Neural crest cell (in vitro differentiated cells): Measurements from ENCODE around the gene PPFIA3. TPM values are rescaled to one million over a fixed set of nuclear protein-coding genes. Genes with fewer than 3 reads are reported as not detected.
A peak's percentile ranks its signal among the peaks of the same experiment; 100 is the strongest.

Experiments used
- DNase-seq: peaks from one replicate; pipeline ENCODE4 v3.0.0; 2021; ENCODE audit warnings: low read depth, mixed read lengths, low spot score
- H3K27ac Mint-ChIP-seq: one replicate; pipeline ENCODE4 v1.8.0; 2021; ENCODE audit warnings: mild to moderate bottlenecking, mixed read lengths; ENCODE audit not compliant: unreplicated experiment
- H3K27me3 Mint-ChIP-seq: 2 replicates; pipeline ENCODE4 v1.8.0; 2021; ENCODE audit warnings: low read depth, mild to moderate bottlenecking, mixed read lengths
- H3K36me3 Mint-ChIP-seq: 2 replicates; pipeline ENCODE4 v1.8.0; 2021; ENCODE audit warnings: low read depth, mild to moderate bottlenecking, mixed read lengths
- H3K4me1 Mint-ChIP-seq: 2 replicates; pipeline ENCODE4 v1.8.0; 2021; ENCODE audit warnings: mixed read lengths
- H3K4me3 Mint-ChIP-seq: one replicate; pipeline ENCODE4 v1.8.0; 2021; ENCODE audit warnings: mild to moderate bottlenecking, mixed read lengths
- H3K9me3 Mint-ChIP-seq: 2 replicates; pipeline ENCODE4 v1.8.0; 2021; ENCODE audit warnings: mixed read lengths
- CTCF ChIP-seq: fragments of 200-600 bp; sonication (generic); conservative IDR thresholded peaks from 2 replicates; pipeline ENCODE4 v1.5.0; 2021; ENCODE audit warnings: antibody characterized with exemption, mild to moderate bottlenecking
- total RNA-seq: library from RNA; stranded (reverse); gene quantifications from 2 replicates; pipeline ENCODE4 v1.2.1, GENCODE V29; 2021

Gene PPFIA3
- total RNA-seq, 1 donor from 2014 or later, result 22.7 TPM

- H3K9me3 Mint-ChIP-seq, result no peaks in the 10 kb centered on the region
- peaks cover 4% of the 10 kb centered on the region for H3K36me3 Mint-ChIP-seq
- TF ChIP-seq CTCF, result no peak
- no peak for DNase-seq
- H3K27ac Mint-ChIP-seq, result no peak overlapping the region
- peaks cover 2% of the 10 kb centered on the region for H3K27me3 Mint-ChIP-seq
- peaks cover 12% of the 10 kb centered on the region for H3K4me1 Mint-ChIP-seq
- peak overlapping the region; percentile 15 for H3K4me3 Mint-ChIP-seq
Measured at GRCh38 chr19:49129238-49129583, 9.9 kb downstream of the PPFIA3 start.

GRCh38 chr19:49130325-49130724 is 11.0 kb downstream of the PPFIA3 start:
- Mint-ChIP-seq H3K4me3 (no peak overlapping the region), H3K9me3 (no peaks in the 10 kb centered on the region), H3K36me3 (peaks cover 4% of the 10 kb centered on the region), H3K4me1 (peaks cover 12% of the 10 kb centered on the region), H3K27me3 (no peaks in the 10 kb centered on the region), H3K27ac (no peak overlapping the region)
- no peak for DNase-seq
- no peak for TF ChIP-seq CTCF

- Mint-ChIP-seq H3K27me3 (no peaks in the 10 kb centered on the region), H3K4me1 (peaks cover 20% of the 10 kb centered on the region), H3K9me3 (peaks cover 4% of the 10 kb centered on the region), H3K36me3 (peaks cover 12% of the 10 kb centered on the region), H3K27ac (no peak overlapping the region), H3K4me3 (no peak overlapping the region)
- no peak for DNase-seq
- TF ChIP-seq CTCF, result no peak
Measured at GRCh38 chr19:49132974-49133609, 13.7 kb downstream of the PPFIA3 start.

GRCh38 chr19:49133621-49134454 is 14.5 kb downstream of the PPFIA3 start:
- H3K27ac Mint-ChIP-seq, result no peak overlapping the region
- H3K27me3 Mint-ChIP-seq, result no peaks in the 10 kb centered on the region
- H3K4me1 Mint-ChIP-seq, result peaks cover 12% of the 10 kb centered on the region
- no peak for DNase-seq
- peaks cover 4% of the 10 kb centered on the region for H3K9me3 Mint-ChIP-seq
- H3K36me3 Mint-ChIP-seq, result peaks cover 10% of the 10 kb centered on the region
- TF ChIP-seq CTCF, result no peak
- H3K4me3 Mint-ChIP-seq, result no peak overlapping the region

GRCh38 chr19:49135686-49136085 is 16.3 kb downstream of the PPFIA3 start:
- no peak for DNase-seq

More at GRCh38 chr19:49135686-49136085, 16.3 kb downstream of the PPFIA3 start:
- Mint-ChIP-seq H3K4me3 (no peak overlapping the region), H3K36me3 (peaks cover 8% of the 10 kb centered on the region), H3K27ac (no peak overlapping the region), H3K9me3 (peaks cover 4% of the 10 kb centered on the region), H3K27me3 (no peaks in the 10 kb centered on the region), H3K4me1 (peaks cover 9% of the 10 kb centered on the region)
- TF ChIP-seq CTCF, result no peak
